IMR-90 (cell line): Measurements from ENCODE around the gene RBMS2.

Experiments
- BHLHE40 ChIP-seq: fragments of 150-350 bp; IDR thresholded peaks from 2 replicates; pipeline ENCODE4 v1.6.1; 2016; ENCODE audit warnings: mild to moderate bottlenecking, low read depth, low read length
- CEBPB ChIP-seq: IDR thresholded peaks from 2 replicates; pipeline ENCODE4 v1.6.1; 2012; ENCODE audit warnings: low read depth, low read length, improper control_type of control experiment
- CTCF ChIP-seq: conservative IDR thresholded peaks from 2 replicates; pipeline ENCODE4 v1.5.1; 2012; ENCODE audit warnings: mild to moderate bottlenecking, low read depth, low read length, improper control_type of control experiment
- MAFK ChIP-seq: IDR thresholded peaks from 2 replicates; pipeline ENCODE4 v1.6.1; 2012; ENCODE audit warnings: low read depth, low read length, improper control_type of control experiment
- MAZ ChIP-seq: IDR thresholded peaks from 2 replicates; pipeline ENCODE4 v1.6.1; 2012; ENCODE audit warnings: low read depth, mild to moderate bottlenecking, low read length, improper control_type of control experiment, moderate library complexity, borderline replicate concordance
- MXI1 ChIP-seq: IDR thresholded peaks from 2 replicates; pipeline ENCODE4 v1.6.1; 2012; ENCODE audit warnings: low read depth, mild to moderate bottlenecking, low read length, moderate library complexity, borderline replicate concordance
- POLR2A ChIP-seq: IDR thresholded peaks from 2 replicates; pipeline ENCODE4 v1.6.1; 2012; ENCODE audit warnings: mild to moderate bottlenecking, low read depth, low read length
- RAD21 ChIP-seq: IDR thresholded peaks from 2 replicates; pipeline ENCODE4 v1.6.1; 2012; ENCODE audit warnings: low read length, improper control_type of control experiment
- RFX5 ChIP-seq: IDR thresholded peaks from 2 replicates; pipeline ENCODE4 v1.8.0; 2012; ENCODE audit warnings: low read depth, mild to moderate bottlenecking, low read length, moderate library complexity
- USF2 ChIP-seq: fragments of 150-350 bp; IDR thresholded peaks from 2 replicates; pipeline ENCODE4 v1.6.1; 2017; ENCODE audit warnings: mild to moderate bottlenecking, antibody characterized with exemption, low read length, low read depth

GRCh38 chr12:56545023-56545604 lies 23.5 kb downstream of the RBMS2 start:
- TF ChIP-seq RFX5: no peak
- TF ChIP-seq POLR2A: no peak
- TF ChIP-seq USF2: no peak
- no peak for TF ChIP-seq MAZ
- no peak for TF ChIP-seq CTCF
- TF ChIP-seq CEBPB: no peak
- no peak for TF ChIP-seq MXI1
- TF ChIP-seq MAFK: no peak
- no peak for TF ChIP-seq RAD21
- TF ChIP-seq BHLHE40: no peak
